ENCODE measurements around the gene FREM1.

The FREM1 gene

GRCh38 chr9:14823800-14824199 lies 86.4 kb downstream of the FREM1 start:
- DNase-seq (ENCODE audit: low read depth in 2 of 2, low spot score in 1 of 2), result no peak

GRCh38 chr9:14822666-14823065 lies 87.6 kb downstream of the FREM1 start:
- no peak for DNase-seq (ENCODE audit: low read depth in 2 of 2, low spot score in 1 of 2)

GRCh38 chr9:14819183-14819582 lies 91.0 kb downstream of the FREM1 start:
- DNase-seq (ENCODE audit: low read depth in 2 of 2, low spot score in 1 of 2), result no peak

- no peak for DNase-seq (ENCODE audit: low read depth in 2 of 2, low spot score in 1 of 2)
Measured at GRCh38 chr9:14814249-14814628, 96.0 kb downstream of the FREM1 start.

- DNase-seq (ENCODE audit: low read depth in 2 of 2, low spot score in 1 of 2), result no peak
Measured at GRCh38 chr9:14813336-14814248, 96.6 kb downstream of the FREM1 start.

- no peak for DNase-seq (ENCODE audit: low read depth in 2 of 2, low spot score in 1 of 2)
Measured at GRCh38 chr9:14812806-14813205, 97.4 kb downstream of the FREM1 start.

- DNase-seq (ENCODE audit: low read depth in 2 of 2, low spot score in 1 of 2), result no peak
Measured at GRCh38 chr9:14811844-14812243, 98.4 kb downstream of the FREM1 start.

- DNase-seq (ENCODE audit: low read depth in 2 of 2, low spot score in 1 of 2), result no peak
Measured at GRCh38 chr9:14806941-14807520, 103.2 kb downstream of the FREM1 start.

- no peak for DNase-seq (ENCODE audit: low read depth in 2 of 2, low spot score in 1 of 2)
Measured at GRCh38 chr9:14799030-14799429, 111.2 kb downstream of the FREM1 start.

- no peak for DNase-seq (ENCODE audit: low read depth in 2 of 2, low spot score in 1 of 2)
Measured at GRCh38 chr9:14797435-14797834, 112.8 kb downstream of the FREM1 start.

GRCh38 chr9:14793389-14793788 lies 116.8 kb downstream of the FREM1 start:
- no peak for DNase-seq (ENCODE audit: low read depth in 2 of 2, low spot score in 1 of 2)

- no peak for DNase-seq (ENCODE audit: low read depth in 2 of 2, low spot score in 1 of 2)
Measured at GRCh38 chr9:14790628-14791027, 119.6 kb downstream of the FREM1 start.

GRCh38 chr9:14788846-14789245 lies 121.4 kb downstream of the FREM1 start:
- no peak for DNase-seq (ENCODE audit: low read depth in 2 of 2, low spot score in 1 of 2)

- no peak for DNase-seq (ENCODE audit: low read depth in 2 of 2, low spot score in 1 of 2)
Measured at GRCh38 chr9:14783358-14783757, 126.9 kb downstream of the FREM1 start.

- DNase-seq (ENCODE audit: low read depth in 2 of 2, low spot score in 1 of 2), result no peak
Measured at GRCh38 chr9:14782286-14783051, 127.8 kb downstream of the FREM1 start.

- no peak for DNase-seq (ENCODE audit: low read depth in 2 of 2, low spot score in 1 of 2)
Measured at GRCh38 chr9:14780693-14781092, 129.5 kb downstream of the FREM1 start.

- no peak for DNase-seq (ENCODE audit: low read depth in 2 of 2, low spot score in 1 of 2)
Measured at GRCh38 chr9:14780251-14780650, 130.0 kb downstream of the FREM1 start.

GRCh38 chr9:14779566-14780022 lies 130.6 kb downstream of the FREM1 start:
- no peak for DNase-seq (ENCODE audit: low read depth in 2 of 2, low spot score in 1 of 2)

- no peak for DNase-seq (ENCODE audit: low read depth in 2 of 2, low spot score in 1 of 2)
Measured at GRCh38 chr9:14778565-14778964, 131.7 kb downstream of the FREM1 start.

GRCh38 chr9:14775917-14776316 lies 134.3 kb downstream of the FREM1 start:
- DNase-seq (ENCODE audit: low read depth in 2 of 2, low spot score in 1 of 2), result no peak

GRCh38 chr9:14770592-14770991 lies 139.6 kb downstream of the FREM1 start:
- no peak for DNase-seq (ENCODE audit: low read depth in 2 of 2, low spot score in 1 of 2)

GRCh38 chr9:14769230-14769571 lies 141.0 kb downstream of the FREM1 start:
- no peak for DNase-seq (ENCODE audit: low read depth in 2 of 2, low spot score in 1 of 2)

Measured in stimulated activated CD8-positive, alpha-beta memory T cell treated with anti-CD3 and anti-CD28 coated beads, Interleukin-4, amount 100 ng/mL, for 4 hours (primary cell).